Measurements from ENCODE around the gene EGFL7. TPM values are rescaled to one million over a fixed set of nuclear protein-coding genes. Genes with fewer than 3 reads are reported as not detected.

EGFL7 gene
- total RNA-seq, 2 experiments from 2014 or later = 0.90 to 0.93 TPM

- H3K4me1 Mint-ChIP-seq (ENCODE audit: low read depth) = no peaks in the 10 kb centered on the region
- ChIA-PET POLR2A (no interaction called here), CTCF (no interaction called here)
- no peak overlapping the region for H3K4me3 Mint-ChIP-seq
- no peaks in the 10 kb centered on the region for H3K36me3 Mint-ChIP-seq
- H3K27me3 Mint-ChIP-seq = peaks cover 21% of the 10 kb centered on the region
- H3K27ac Mint-ChIP-seq = no peak overlapping the region
- intact Hi-C loops (cut with micrococcal nuclease) = no loop called here
- no peaks in the 10 kb centered on the region for H3K9me3 Mint-ChIP-seq
- no peak for DNase-seq
Observed at GRCh38 chr9:136651860-136652259, 10.9 kb upstream of the EGFL7 start.

- ChIA-PET CTCF (no interaction called here), POLR2A (no interaction called here)
- H3K4me3 Mint-ChIP-seq = no peak overlapping the region
- peaks cover 6% of the 10 kb centered on the region for H3K4me1 Mint-ChIP-seq (ENCODE audit: low read depth)
- H3K36me3 Mint-ChIP-seq = no peaks in the 10 kb centered on the region
- H3K27me3 Mint-ChIP-seq = peaks cover 34% of the 10 kb centered on the region
- DNase-seq = no peak
- intact Hi-C loops (cut with micrococcal nuclease) = no loop called here
- no peak overlapping the region for H3K27ac Mint-ChIP-seq
- H3K9me3 Mint-ChIP-seq = no peaks in the 10 kb centered on the region
Observed at GRCh38 chr9:136653323-136654079, 9.2 kb upstream of the EGFL7 start.

DNA sequence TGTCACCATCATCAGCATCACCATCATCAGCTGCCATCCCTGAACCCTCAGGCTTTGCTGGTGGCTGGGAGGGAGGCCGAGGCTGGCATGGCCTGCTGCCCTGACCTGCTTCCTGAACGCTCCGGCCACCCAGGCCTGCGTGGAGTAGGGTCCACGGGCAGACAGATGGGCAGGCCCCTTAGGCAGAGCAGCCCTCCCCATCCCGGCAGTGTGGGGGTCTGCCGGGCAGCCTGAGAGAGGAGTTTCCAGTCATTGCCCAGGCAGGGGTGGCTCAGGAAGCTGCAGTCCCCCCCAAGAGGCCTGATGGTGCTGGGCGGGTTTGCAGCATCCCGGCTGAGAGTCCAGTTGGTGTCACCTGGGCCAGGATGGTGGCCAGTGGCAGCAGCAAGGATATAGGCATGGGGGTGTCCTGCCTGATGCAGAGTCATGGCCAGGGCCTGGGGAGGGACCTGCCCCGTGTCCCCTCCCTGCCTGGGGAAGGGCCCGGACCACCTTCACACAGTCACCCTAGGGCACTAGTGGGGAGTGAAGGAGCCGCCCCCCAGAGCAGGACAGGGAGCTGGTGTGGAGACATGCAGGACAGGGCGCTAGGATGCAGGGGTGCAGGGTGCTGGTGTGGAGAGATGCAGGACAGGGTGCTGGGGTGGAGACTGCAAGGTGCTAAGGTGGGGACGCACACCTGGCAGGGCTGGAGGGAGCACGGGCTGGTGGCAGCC lies 7.7 kb upstream of the EGFL7 start:
- ChIA-PET CTCF (no interaction called here), POLR2A (no interaction called here)
- Mint-ChIP-seq H3K4me3 (no peak overlapping the region), H3K9me3 (no peaks in the 10 kb centered on the region), H3K27ac (no peak overlapping the region), H3K27me3 (peaks cover 37% of the 10 kb centered on the region), H3K4me1 (ENCODE audit: low read depth) (peaks cover 8% of the 10 kb centered on the region), H3K36me3 (no peaks in the 10 kb centered on the region)
- intact Hi-C loops (cut with micrococcal nuclease) = no loop called here
- DNase-seq = no peak

- intact Hi-C loops (cut with micrococcal nuclease) = no loop called here
- CTCF ChIA-PET = interaction anchor here (1.7 kb wide), 1 partner anchor 16 kb away, joined by 7 read pairs; no protein-coding TSS in a partner anchor
- no peaks in the 10 kb centered on the region for H3K36me3 Mint-ChIP-seq
- peaks cover 8% of the 10 kb centered on the region for H3K4me1 Mint-ChIP-seq (ENCODE audit: low read depth)
- no peak overlapping the region for H3K27ac Mint-ChIP-seq
- no peak for DNase-seq
- POLR2A ChIA-PET = no interaction called here
- peaks cover 37% of the 10 kb centered on the region for H3K27me3 Mint-ChIP-seq
- H3K4me3 Mint-ChIP-seq = no peak overlapping the region
- H3K9me3 Mint-ChIP-seq = no peaks in the 10 kb centered on the region
Observed at GRCh38 chr9:136655536-136656182, 7.1 kb upstream of the EGFL7 start.

GRCh38 chr9:136656183-136656738 lies 6.5 kb upstream of the EGFL7 start:
- Mint-ChIP-seq H3K36me3 (no peaks in the 10 kb centered on the region), H3K4me1 (ENCODE audit: low read depth) (peaks cover 8% of the 10 kb centered on the region), H3K4me3 (no peak overlapping the region), H3K27me3 (peaks cover 37% of the 10 kb centered on the region), H3K9me3 (no peaks in the 10 kb centered on the region), H3K27ac (no peak overlapping the region)
- CTCF ChIA-PET = interaction anchor here (1.3 to 1.7 kb wide), 2 partner anchors 8 to 15 kb away, joined by 3 to 7 read pairs; no protein-coding TSS in a partner anchor
- POLR2A ChIA-PET = no interaction called here
- no peak for DNase-seq
- intact Hi-C loops (cut with micrococcal nuclease) = no loop called here

DNA sequence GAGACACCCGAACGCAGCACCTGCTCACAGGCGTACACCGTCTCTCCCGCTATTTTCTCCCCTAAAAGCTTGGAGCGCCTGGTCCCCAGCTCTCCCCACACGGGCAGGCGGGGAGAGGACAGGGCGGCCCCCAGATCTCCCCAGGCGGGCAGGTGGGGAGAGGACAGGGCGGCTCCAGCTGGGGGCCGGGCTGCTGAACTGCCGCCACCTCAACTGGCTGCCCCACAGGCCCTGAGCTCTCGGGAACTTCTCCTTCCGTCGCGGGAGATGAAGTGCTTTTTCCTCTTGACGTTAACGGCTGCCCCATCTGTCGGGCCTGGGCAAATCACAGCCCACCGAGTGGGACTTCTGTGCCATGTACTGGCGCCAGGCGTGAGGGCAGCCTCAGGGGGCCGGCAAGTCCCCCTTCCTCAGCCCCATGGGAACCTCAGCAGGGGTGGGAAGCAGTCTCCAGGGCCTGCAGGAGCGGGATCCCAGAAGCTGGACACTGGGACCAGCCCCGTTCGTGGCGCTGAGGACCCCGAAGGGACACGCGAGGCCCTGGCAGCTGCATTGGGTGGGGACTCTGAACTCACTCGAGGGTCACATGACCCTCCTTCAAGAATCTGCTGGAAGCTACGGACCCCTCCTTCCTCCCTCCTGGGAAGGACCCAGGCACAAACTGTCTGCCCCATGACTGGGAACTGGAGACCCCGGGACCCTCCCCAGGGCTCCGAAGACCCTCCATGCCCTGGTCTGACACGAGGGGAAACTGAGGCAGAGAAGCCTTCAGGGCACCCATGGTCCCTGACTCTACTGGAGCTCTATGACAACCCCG lies 5.7 kb upstream of the EGFL7 start:
- Mint-ChIP-seq H3K27ac (no peak overlapping the region), H3K4me3 (no peak overlapping the region), H3K36me3 (no peaks in the 10 kb centered on the region), H3K27me3 (peaks cover 37% of the 10 kb centered on the region), H3K9me3 (no peaks in the 10 kb centered on the region), H3K4me1 (ENCODE audit: low read depth) (peaks cover 8% of the 10 kb centered on the region)
- intact Hi-C loops (cut with micrococcal nuclease) = no loop called here
- no peak for DNase-seq
- POLR2A ChIA-PET = no interaction called here
- CTCF ChIA-PET = interaction anchor here (0.5 to 1.7 kb wide), 3 partner anchors 8 to 43 kb away, joined by 3 to 7 read pairs (median 3); no protein-coding TSS in a partner anchor

GRCh38 chr9:136657974-136658848 lies 4.5 kb upstream of the EGFL7 start:
- Mint-ChIP-seq H3K4me1 (ENCODE audit: low read depth) (peaks cover 8% of the 10 kb centered on the region), H3K27me3 (peaks cover 37% of the 10 kb centered on the region), H3K36me3 (no peaks in the 10 kb centered on the region), H3K4me3 (no peak overlapping the region), H3K9me3 (no peaks in the 10 kb centered on the region), H3K27ac (no peak overlapping the region)
- ChIA-PET POLR2A (no interaction called here), CTCF (interaction anchor here (1.3 kb wide), 1 partner anchor 13 kb away, joined by 4 read pairs; no protein-coding TSS in a partner anchor)
- intact Hi-C loops (cut with micrococcal nuclease) = no loop called here
- no peak for DNase-seq

DNA sequence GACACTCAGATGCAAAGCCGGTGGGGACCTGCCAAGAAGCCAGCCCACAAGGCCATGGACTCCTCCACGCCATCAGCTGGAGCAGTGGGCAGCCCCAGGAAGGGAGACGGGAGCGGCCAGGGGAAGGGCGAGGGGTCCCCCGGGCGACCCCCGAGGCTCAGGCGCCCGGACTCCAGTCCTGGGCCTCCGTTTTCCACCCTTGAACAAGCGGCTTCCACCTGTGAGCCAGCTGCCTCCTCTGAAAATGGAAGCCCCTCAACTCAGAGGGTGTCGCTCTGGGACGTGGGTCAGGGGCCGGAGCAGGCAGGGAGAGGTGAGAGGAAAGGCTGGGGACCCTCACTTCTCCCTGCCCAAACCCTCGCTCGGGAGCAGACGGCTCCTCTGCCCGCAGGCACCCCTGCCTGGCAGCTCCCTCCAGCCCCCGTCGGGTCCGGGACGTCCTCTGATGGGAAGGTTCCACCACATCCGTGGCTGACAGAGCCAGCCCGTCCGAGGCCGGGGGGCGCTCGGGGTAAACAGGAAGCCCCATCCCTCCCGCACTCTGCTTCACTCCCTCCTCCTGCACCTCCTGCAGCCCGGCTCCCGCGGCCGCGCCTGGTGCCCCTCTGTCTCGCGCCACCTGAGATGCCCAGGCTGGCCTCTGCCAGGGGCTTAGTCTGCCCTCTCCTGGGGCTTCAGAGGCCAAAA lies 3.7 kb upstream of the EGFL7 start:
- peaks cover 8% of the 10 kb centered on the region for H3K4me1 Mint-ChIP-seq (ENCODE audit: low read depth)
- no peaks in the 10 kb centered on the region for H3K9me3 Mint-ChIP-seq
- CTCF ChIA-PET = interaction anchor here (1.3 kb wide), 1 partner anchor 12 kb away, joined by 4 read pairs; no protein-coding TSS in a partner anchor
- H3K4me3 Mint-ChIP-seq = no peak overlapping the region
- H3K36me3 Mint-ChIP-seq = no peaks in the 10 kb centered on the region
- DNase-seq = no peak
- POLR2A ChIA-PET = no interaction called here
- H3K27ac Mint-ChIP-seq = no peak overlapping the region
- intact Hi-C loops (cut with micrococcal nuclease) = no loop called here
- H3K27me3 Mint-ChIP-seq = peaks cover 34% of the 10 kb centered on the region

GRCh38 chr9:136659861-136660784 lies 2.6 kb upstream of the EGFL7 start:
- ChIA-PET CTCF (interaction anchor here (1.0 kb wide), 1 partner anchor 11 kb away, joined by 3 read pairs; no protein-coding TSS in a partner anchor), POLR2A (interaction anchor here (0.6 kb wide), 1 partner anchor 214 kb away, joined by 4 read pairs; no protein-coding TSS in a partner anchor)
- peaks cover 10% of the 10 kb centered on the region for H3K4me1 Mint-ChIP-seq (ENCODE audit: low read depth)
- H3K9me3 Mint-ChIP-seq = no peaks in the 10 kb centered on the region
- H3K27ac Mint-ChIP-seq = no peak overlapping the region
- H3K36me3 Mint-ChIP-seq = no peaks in the 10 kb centered on the region
- intact Hi-C loops (cut with micrococcal nuclease) = no loop called here
- peaks cover 41% of the 10 kb centered on the region for H3K27me3 Mint-ChIP-seq
- no peak overlapping the region for H3K4me3 Mint-ChIP-seq
- DNase-seq = no peak

Data from activated CD4-positive, alpha-beta memory T cell treated with anti-CD3 and anti-CD28 coated beads for 36 hours (primary cell).